Activated naive CD4-positive, alpha-beta T cell treated with anti-CD3 and anti-CD28 coated beads, Interleukin-2, amount 50 U/mL, for 72 hours (primary cell): ENCODE data around the gene NUP62CL. TPM values are rescaled to one million over a fixed set of nuclear protein-coding genes. Genes with fewer than 3 reads are reported as not detected.
"Not testable (repeated sequence)": the region's sequence is repeated elsewhere in the genome, so short reads cannot be mapped to it uniquely, and the experiment has no call there.

Experiments
- ATAC-seq, 2 donors: fragments of 150-1000 bp; cut with Tn5 transposase; 2 replicates each; pipeline ENCODE4 v1.10.0; 2021; ENCODE audit warnings: mild to moderate bottlenecking in 2 of 2, moderate library complexity in 2 of 2
- DNase-seq, 2 donors: peaks; one replicate each; pipeline ENCODE4 v3.0.0; 2021 to 2022; ENCODE audit warnings: low spot score in 2 of 2
- H3K27ac Mint-ChIP-seq, 2 donors: one replicate each; pipeline ENCODE4 v1.8.0; 2022; ENCODE audit warnings: mild to moderate bottlenecking in 2 of 2, mixed read lengths in 2 of 2
- H3K36me3 Mint-ChIP-seq, 2 donors: one replicate each; pipeline ENCODE4 v1.8.0; 2022; ENCODE audit warnings: mixed read lengths in 2 of 2
- H3K9me3 Mint-ChIP-seq, 2 donors: one replicate each; pipeline ENCODE4 v1.8.0; 2022; ENCODE audit warnings: mixed read lengths in 2 of 2
- total RNA-seq, 2 donors: library from RNA; stranded (reverse); gene quantifications; one replicate each; pipeline ENCODE4 v1.2.3, GENCODE V29; 2022

NUP62CL gene
- total RNA-seq, 2 donors from 2014 or later, result 4.5 to 8.1 TPM

- H3K27ac Mint-ChIP-seq, H3K9me3 Mint-ChIP-seq, H3K36me3 Mint-ChIP-seq, ATAC-seq, DNase-seq: not testable (repeated sequence)
These were observed 48.6 kb downstream of the NUP62CL start for GRCh38 chrX:107157618-107158017.

- not testable (repeated sequence) for H3K9me3 Mint-ChIP-seq, H3K27ac Mint-ChIP-seq, ATAC-seq, H3K36me3 Mint-ChIP-seq, DNase-seq
These were observed 50.4 kb downstream of the NUP62CL start for GRCh38 chrX:107155621-107156430.

GRCh38 chrX:107154787-107155620 is 51.2 kb downstream of the NUP62CL start:
- no peaks in the 10 kb centered on the region for H3K9me3 Mint-ChIP-seq
- peak; percentile 77 to 94 for ATAC-seq
- no peaks in the 10 kb centered on the region for H3K36me3 Mint-ChIP-seq
- no peak for DNase-seq
- H3K27ac Mint-ChIP-seq, result no peak overlapping the region

DNA sequence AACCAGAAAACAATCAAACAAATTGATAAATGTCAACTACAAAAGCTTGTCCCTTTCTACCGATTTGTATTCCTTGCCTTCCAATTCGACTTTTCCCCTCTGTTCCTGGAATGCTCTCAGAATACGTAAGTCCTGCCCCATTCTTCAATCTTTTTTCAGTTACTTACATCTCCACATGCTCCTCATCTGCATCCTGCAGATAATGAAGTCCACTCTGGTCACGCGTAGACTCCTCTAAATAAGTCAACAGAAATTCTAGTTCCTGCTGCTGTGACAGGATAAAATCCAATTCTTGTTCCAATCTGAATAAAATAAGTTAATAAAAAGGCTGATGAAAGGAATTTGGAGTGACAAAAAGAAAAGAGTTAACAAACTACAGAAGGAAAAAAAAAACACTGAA is 53.2 kb downstream of the NUP62CL start:
- Mint-ChIP-seq H3K27ac (no peak overlapping the region), H3K9me3 (no peaks in the 10 kb centered on the region), H3K36me3 (no peaks in the 10 kb centered on the region)
- ATAC-seq (no peak), DNase-seq (no peak)

GRCh38 chrX:107146670-107147069 is 59.6 kb downstream of the NUP62CL start:
- ATAC-seq, result peak in 1 of 2 donors; percentile 18
- no peaks in the 10 kb centered on the region for H3K9me3 Mint-ChIP-seq

DNA sequence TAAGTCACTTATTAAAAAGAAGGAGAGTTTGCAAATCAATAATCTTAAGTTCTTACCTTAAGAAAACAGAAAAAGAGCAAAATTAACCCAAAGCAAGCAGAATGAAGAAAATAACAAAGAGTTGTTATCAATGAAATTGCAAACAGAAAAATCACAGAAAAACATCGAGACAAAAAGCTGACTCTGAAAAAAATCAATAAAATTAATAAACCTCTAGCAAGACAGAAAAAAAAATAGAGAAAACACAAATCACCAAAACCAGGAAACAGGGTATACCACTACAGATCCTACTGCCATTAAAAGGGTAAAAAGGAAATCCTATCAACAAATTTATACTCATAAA is 70.3 kb downstream of the NUP62CL start:
- H3K36me3 Mint-ChIP-seq, result no peaks in the 10 kb centered on the region
- ATAC-seq (no peak), DNase-seq (no peak)
- peak overlapping the region in 1 of 2 donors; percentile 78 for H3K27ac Mint-ChIP-seq
- no peaks in the 10 kb centered on the region for H3K9me3 Mint-ChIP-seq

More at GRCh38 chrX:107146670-107147069, 59.6 kb downstream of the NUP62CL start:
- H3K36me3 Mint-ChIP-seq, result no peaks in the 10 kb centered on the region
- DNase-seq, result no peak
- H3K27ac Mint-ChIP-seq, result no peak overlapping the region

DNA sequence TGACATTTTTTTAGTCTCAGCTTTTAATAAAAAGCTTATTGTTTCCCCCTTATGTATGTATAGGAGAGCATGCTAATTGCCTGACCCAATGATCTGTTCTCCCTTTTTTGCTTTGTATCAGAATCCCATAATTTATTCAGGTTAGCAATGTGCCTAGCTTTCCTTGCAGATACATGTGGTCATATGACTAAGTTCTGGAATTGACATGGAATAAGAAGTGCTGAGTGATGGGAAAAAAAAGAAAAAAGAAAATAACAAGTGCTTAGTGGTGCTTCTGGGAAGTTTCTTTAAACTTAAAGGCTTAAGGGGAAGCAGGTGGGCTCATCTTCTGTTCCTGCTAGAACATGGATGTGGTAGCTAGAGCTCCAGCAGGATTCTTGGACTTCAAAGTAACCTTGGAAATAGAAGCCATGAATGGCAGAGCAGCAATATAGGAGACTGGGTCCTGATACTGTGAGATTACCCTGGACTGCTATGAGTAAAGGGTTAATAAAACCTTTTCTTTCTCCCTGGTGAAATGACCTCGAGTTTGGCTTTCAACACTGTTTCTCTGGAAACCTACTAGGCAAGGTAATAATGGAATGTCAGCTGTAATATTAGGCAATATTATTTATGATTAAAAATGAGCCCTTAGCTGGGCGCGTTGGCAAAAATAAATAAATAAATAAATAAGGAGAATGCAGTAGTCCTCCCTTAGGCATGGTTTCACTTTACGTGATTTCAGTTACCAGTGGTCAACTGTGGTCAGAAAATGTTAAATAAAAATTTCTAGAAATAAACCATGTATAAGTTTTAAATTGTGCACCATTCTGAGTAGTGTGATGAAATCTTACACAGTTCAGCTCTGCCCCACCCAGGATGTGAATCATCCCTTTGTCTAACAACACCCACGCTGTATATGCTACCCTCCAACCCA is 70.9 kb downstream of the NUP62CL start:
- no peaks in the 10 kb centered on the region for H3K9me3 Mint-ChIP-seq
- ATAC-seq (peak; percentile 57 to 74), DNase-seq (no peak)
- H3K27ac Mint-ChIP-seq, result peak overlapping the region in 1 of 2 donors; percentile 36
- H3K36me3 Mint-ChIP-seq, result no peaks in the 10 kb centered on the region

GRCh38 chrX:107123750-107124149 is 82.5 kb downstream of the NUP62CL start:
- no peak for DNase-seq
- H3K36me3 Mint-ChIP-seq, result peaks cover under 1% of the 10 kb centered on the region in 2 donors
- H3K9me3 Mint-ChIP-seq, result no peaks in the 10 kb centered on the region
- ATAC-seq, result no peak
- no peak overlapping the region for H3K27ac Mint-ChIP-seq

DNA sequence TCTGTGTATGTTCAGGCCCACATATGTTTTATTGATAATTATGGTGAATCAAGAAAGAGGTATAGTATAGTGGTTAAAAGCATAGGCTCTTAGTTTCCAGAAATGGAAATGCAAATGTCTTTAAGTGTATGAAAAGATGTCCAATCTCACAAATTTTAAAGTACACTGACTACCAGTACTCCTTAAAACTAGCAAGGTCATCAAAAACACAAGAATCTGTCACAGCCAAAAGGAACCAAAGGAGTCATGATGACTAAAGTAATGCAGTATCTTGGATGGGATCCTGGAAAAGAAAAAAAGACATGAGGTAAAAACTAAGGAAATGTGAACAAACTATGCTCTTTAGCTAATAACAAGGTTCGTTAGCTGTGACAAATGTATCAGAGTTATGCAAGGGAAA is 87.0 kb downstream of the NUP62CL start:
- Mint-ChIP-seq H3K27ac (peak overlapping the region; percentile 90 to 99), H3K36me3 (peaks cover 21 to 22% of the 10 kb centered on the region in 2 donors), H3K9me3 (no peaks in the 10 kb centered on the region)
- DNase-seq (no peak), ATAC-seq (no peak)

GRCh38 chrX:107118322-107119147 is 87.7 kb downstream of the NUP62CL start, which contains the start of gene RBM41:
RBM41 (minus strand) TSS chrX:107118822; CDS start chrX:107118773, 49 bp downstream.
- peak within 1 kb of the TSS; percentile 90 to 99 for H3K27ac Mint-ChIP-seq
- DNase-seq, result peak; percentile 56 to 57
- H3K9me3 Mint-ChIP-seq, result no peaks in the 10 kb centered on the region
- ATAC-seq, result peak; percentile 94 to 100
- H3K36me3 Mint-ChIP-seq, result peaks cover 27 to 28% of the 10 kb centered on the region in 2 donors

GRCh38 chrX:107117993-107118321 is 88.3 kb downstream of the NUP62CL start:
- no peak for ATAC-seq
- Mint-ChIP-seq H3K9me3 (no peaks in the 10 kb centered on the region), H3K27ac (peak overlapping the region in 1 of 2 donors; percentile 90), H3K36me3 (peaks cover 27 to 33% of the 10 kb centered on the region in 2 donors)
- no peak for DNase-seq

DNA sequence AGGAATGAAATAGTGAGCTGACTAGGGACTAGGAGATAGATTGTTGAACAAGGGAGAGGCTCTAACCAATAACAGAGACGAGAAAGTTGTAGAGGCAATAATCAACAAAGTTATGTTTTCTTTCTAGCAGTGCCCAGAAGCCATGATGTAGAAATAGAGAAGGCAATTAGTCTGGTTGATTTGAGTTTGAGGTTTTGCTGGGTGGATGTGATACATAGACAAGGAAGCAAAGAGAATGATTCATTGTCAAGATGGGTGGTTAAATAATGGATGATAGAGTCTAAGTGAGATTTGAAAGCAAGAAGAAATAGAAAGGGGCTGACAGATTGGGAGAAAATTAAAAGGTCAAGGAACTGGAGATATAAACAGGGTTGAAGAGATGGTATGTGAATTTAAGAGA is 98.8 kb downstream of the NUP62CL start:
- peak overlapping the region in 1 of 2 donors; percentile 69 for H3K27ac Mint-ChIP-seq
- H3K9me3 Mint-ChIP-seq, result no peaks in the 10 kb centered on the region
- ATAC-seq, result no peak
- DNase-seq, result no peak
- peaks cover 14 to 26% of the 10 kb centered on the region in 2 donors for H3K36me3 Mint-ChIP-seq

DNA sequence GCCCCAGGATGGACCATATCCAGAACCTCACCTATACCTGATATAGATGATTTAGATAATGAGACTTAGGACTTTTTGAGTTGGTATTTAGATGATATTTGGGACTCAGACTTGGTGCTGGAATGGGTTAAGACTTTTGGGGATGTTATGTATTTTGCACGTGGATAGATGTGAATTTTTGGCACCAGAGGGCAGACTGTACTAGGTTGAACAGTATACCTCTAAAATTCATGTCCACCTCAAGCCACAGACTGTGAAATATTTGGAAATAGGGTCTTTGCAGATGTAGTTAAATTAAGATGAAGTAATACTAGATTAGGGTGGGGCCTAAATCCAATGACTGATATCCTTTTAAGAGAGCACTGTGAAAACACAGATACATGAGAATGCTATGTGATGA is 103.3 kb downstream of the NUP62CL start:
- peaks cover 7 to 16% of the 10 kb centered on the region in 2 donors for H3K36me3 Mint-ChIP-seq

GRCh38 chrX:107076158-107076557 is 130.1 kb downstream of the NUP62CL start:
- no peak overlapping the region for H3K27ac Mint-ChIP-seq
- ATAC-seq (no peak), DNase-seq (no peak)
- peaks cover 5 to 11% of the 10 kb centered on the region in 2 donors for H3K9me3 Mint-ChIP-seq
- H3K36me3 Mint-ChIP-seq, result peaks cover 10 to 15% of the 10 kb centered on the region in 2 donors

More for the DNA sequence above, 103.3 kb downstream of the NUP62CL start:
- H3K9me3 Mint-ChIP-seq, result no peaks in the 10 kb centered on the region
- DNase-seq, result no peak
- no peak overlapping the region for H3K27ac Mint-ChIP-seq
- no peak for ATAC-seq
